ENCODE results near the gene SLC25A30. TPM values are rescaled to one million over a fixed set of nuclear protein-coding genes. Genes with fewer than 3 reads are reported as not detected.
"Not testable (repeated sequence)": the region's sequence is repeated elsewhere in the genome, so short reads cannot be mapped to it uniquely, and the experiment has no call there.

The SLC25A30 gene
- total and polyA plus RNA-seq, 8 donors = 2.9 to 51.9 (median 7.3) TPM

DNA sequence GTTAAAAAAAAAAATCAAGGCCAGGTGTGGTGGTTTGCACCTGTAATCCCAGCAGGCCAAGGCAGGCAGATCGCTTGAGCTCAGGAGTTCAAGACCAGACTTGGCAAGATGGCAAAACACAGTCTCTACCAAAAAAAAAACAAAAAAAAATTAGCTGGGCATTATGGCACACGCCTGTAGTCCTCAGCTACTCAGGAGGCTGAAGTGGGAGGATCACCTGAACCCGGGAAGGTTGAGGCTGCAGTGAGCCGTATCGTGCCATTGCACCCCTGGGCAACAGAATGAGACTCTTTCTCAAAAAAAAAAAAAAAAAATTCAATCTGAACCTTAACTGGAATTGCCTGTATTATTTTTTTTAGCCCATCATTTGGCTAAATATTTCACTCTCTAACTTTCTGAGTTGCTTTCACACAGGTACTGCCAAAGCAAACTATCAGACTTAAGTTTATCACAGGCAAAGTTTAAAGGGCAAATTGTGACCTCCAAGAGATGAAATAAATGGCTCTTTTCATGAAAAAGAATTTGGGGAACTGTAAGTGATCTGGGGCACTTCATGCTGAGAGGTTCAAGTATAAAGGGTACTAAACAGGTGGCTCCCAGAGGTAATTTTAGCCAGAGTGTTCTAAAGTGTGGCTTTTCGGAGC is 14.7 kb upstream of the SLC25A30 start:
- no peaks in the 10 kb centered on the region for H3K27me3 ChIP-seq
- TF ChIP-seq, protein P1, sequence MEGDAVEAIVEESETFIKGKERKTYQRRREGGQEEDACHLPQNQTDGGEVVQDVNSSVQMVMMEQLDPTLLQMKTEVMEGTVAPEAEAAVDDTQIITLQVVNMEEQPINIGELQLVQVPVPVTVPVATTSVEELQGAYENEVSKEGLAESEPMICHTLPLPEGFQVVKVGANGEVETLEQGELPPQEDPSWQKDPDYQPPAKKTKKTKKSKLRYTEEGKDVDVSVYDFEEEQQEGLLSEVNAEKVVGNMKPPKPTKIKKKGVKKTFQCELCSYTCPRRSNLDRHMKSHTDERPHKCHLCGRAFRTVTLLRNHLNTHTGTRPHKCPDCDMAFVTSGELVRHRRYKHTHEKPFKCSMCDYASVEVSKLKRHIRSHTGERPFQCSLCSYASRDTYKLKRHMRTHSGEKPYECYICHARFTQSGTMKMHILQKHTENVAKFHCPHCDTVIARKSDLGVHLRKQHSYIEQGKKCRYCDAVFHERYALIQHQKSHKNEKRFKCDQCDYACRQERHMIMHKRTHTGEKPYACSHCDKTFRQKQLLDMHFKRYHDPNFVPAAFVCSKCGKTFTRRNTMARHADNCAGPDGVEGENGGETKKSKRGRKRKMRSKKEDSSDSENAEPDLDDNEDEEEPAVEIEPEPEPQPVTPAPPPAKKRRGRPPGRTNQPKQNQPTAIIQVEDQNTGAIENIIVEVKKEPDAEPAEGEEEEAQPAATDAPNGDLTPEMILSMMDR (IDR thresholded peaks at IDR 0.05) = no peak
- TF ChIP-seq POLR2AphosphoS5 (IDR thresholded peaks at IDR 0.05) = no peak
- TF ChIP-seq POLR2A (IDR thresholded peaks at IDR 0.05) = no peak
- TF ChIP-seq EP300 (IDR thresholded peaks at IDR 0.05) = no peak
- H3K4me1 ChIP-seq = no peaks in the 10 kb centered on the region
- H3K27ac ChIP-seq = no peak overlapping the region
- no peak overlapping the region for H3K4me3 ChIP-seq
- intact Hi-C loops (cut with DNase I; ENCODE audit: low total_unique reads) = no loop called here
- H3K36me3 ChIP-seq = no peaks in the 10 kb centered on the region
- DNase-seq = no peak
- 84 to 89% (median 87%) methylated on average over 6 of the region's 6 CpGs for WGBS, 5 donors
- H3K9me3 ChIP-seq = no peaks in the 10 kb centered on the region

DNA sequence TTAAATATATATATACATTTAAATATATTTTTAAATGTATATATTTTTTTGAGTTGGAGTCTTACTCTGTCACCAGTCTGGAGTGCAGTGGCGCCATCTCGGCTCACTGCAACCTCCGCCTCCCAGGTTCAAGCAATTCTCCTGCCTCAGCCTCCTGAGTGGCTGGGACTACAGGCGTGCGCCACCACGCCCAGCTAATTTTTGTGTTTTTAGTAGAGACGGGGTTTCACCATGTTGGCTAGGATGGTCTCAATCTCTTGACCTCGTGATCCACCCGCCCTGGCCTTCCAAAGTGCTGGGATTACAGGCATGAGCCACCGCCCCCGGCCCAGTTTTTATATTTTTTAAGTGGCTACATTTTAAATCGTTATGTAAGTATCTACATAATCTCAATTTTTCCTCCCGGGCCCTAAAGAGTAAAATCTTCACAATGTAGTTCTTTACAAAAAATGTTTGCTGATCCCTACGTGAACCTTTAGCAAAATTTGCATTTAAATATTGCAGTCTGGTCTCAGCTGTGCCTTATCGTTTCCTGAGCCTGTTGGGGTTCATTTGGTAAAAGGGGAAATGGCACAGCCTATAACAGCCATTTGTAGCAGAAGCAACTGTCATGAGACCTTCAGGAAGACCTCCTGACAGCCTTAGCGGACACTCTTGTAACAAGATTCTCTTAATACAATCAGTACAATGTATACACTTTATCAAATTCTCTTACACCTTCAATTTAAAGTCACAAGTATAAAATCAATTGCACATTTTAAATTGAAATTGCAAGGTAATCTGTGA is 8.1 kb upstream of the SLC25A30 start:
- H3K27me3 ChIP-seq; H3K9me3 ChIP-seq; H3K4me1 ChIP-seq; H3K27ac ChIP-seq; H3K4me3 ChIP-seq; intact Hi-C loops (cut with DNase I; ENCODE audit: low total_unique reads); DNase-seq; H3K36me3 ChIP-seq: not testable (repeated sequence)
- 78 to 85% (median 82%) methylated on average over 16 of the region's 16 CpGs for WGBS, 5 donors

DNA sequence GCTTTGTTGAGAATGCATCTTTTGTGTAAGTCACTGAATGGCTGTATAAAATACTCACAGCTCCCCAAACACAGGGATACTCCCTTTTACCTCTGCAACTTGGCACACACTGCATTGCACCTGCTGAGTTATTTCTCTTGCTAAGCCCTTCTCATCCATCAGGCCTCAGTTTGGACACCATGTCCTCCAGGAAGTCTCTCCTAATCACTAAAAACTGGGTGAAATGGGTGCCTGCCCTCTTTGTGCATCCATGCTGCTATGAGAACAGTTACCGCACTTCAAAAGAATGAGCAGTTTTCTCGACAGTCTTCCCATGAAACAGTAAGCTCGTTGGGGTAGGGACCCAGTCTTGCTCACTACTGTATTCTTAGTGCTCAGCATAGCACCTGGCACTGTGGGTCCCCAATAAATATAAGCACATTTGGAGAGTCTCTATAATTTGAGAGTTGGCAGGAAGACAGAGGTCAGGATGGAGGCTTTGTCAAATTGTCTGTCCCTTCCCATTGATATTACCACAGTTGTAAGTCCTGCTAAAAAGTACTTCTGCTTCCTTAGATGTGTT is 4.6 kb upstream of the SLC25A30 start:
- no peak for TF ChIP-seq POLR2AphosphoS5 (IDR thresholded peaks at IDR 0.05)
- TF ChIP-seq, protein P1 (IDR thresholded peaks at IDR 0.05) = no peak
- TF ChIP-seq POLR2A (IDR thresholded peaks at IDR 0.05) = no peak
- no peak for TF ChIP-seq EP300 (IDR thresholded peaks at IDR 0.05)
- DNase-seq = no peak
- Histone ChIP-seq H3K4me1 (no peaks in the 10 kb centered on the region), H3K27ac (no peak overlapping the region), H3K27me3 (no peaks in the 10 kb centered on the region), H3K36me3 (no peaks in the 10 kb centered on the region), H3K4me3 (no peak overlapping the region), H3K9me3 (no peaks in the 10 kb centered on the region)
- intact Hi-C loops (cut with DNase I; ENCODE audit: low total_unique reads) = no loop called here
- 76 to 88% (median 82%) methylated on average over 3 of the region's 3 CpGs for WGBS, 5 donors

DNA sequence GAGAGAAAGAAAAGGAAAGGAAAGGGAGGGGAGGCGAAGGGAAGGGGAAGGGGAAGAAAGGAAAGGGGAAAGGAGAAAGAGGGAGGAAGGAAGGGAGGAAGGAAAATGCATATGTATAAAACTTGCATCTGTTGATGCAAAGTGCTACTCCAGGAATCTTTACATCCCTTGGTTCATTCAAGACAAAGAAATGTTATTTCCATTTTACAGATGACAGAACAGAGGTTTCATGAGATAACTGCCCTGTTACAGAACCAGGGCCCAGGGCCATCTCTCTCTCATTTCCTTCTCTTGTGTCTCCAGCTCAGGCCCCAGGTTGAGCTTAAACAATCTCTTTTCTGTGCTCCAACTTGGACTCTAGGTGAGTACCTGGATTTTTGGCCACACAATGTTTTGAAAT is 1.8 kb upstream of the SLC25A30 start:
- intact Hi-C loops (cut with DNase I; ENCODE audit: low total_unique reads) = no loop called here
- Histone ChIP-seq H3K36me3 (no peaks in the 10 kb centered on the region), H3K27ac (no peak overlapping the region), H3K27me3 (no peaks in the 10 kb centered on the region), H3K4me3 (no peak overlapping the region), H3K4me1 (peaks cover 14 to 25% (median 18%) of the 10 kb centered on the region in 4 donors), H3K9me3 (no peaks in the 10 kb centered on the region)
- DNase-seq = no peak
- 79 to 100% (median 95%) methylated on average over 1 of the region's 1 CpG for WGBS, 5 donors
- TF ChIP-seq POLR2A (IDR thresholded peaks at IDR 0.05) = no peak

DNA sequence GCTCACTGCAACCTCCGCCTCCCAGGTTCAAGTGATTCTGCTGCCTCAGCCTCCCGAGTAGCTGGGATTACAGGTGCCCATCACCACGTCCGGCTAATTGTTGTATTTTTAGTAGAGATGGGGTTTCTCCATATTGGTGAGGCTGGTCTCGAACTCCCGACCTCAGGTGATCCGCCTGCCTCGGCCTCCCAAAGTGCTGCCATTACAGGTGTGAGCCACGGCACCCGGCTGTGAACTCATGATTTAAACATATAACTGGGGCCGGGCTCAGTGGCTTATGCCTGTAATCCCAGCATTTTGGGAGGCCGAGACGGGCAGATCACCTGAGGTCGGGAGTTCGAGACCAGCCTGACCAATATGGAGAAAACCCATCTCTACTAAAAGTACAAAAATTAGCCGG is 1.2 kb upstream of the SLC25A30 start:
- H3K36me3 ChIP-seq; H3K27me3 ChIP-seq; intact Hi-C loops (cut with DNase I; ENCODE audit: low total_unique reads); H3K9me3 ChIP-seq; DNase-seq; H3K27ac ChIP-seq; H3K4me3 ChIP-seq: not testable (repeated sequence)
- peaks cover 19 to 29% (median 22%) of the 10 kb centered on the region in 4 donors for H3K4me1 ChIP-seq
- WGBS, 5 donors = 95 to 98% (median 96%) methylated on average over 16 of the region's 16 CpGs

All from stomach (tissue), 9 donors.